MV-4-11 (cell line): ENCODE data around the gene EEPD1.
A peak's percentile ranks its signal among the peaks of the same experiment; 100 is the strongest.
"Not testable (repeated sequence)": the region's sequence is repeated elsewhere in the genome, so short reads cannot be mapped to it uniquely, and the experiment has no call there.

ENCODE experiments used
- DNase-seq: peaks from one replicate; lab custom pipeline; 2025; lab: John Stamatoyannopoulos, UW

Gene EEPD1

GRCh38 chr7:36258510-36259259 is 105.6 kb downstream of the EEPD1 start:
- DNase-seq: not testable (repeated sequence)

- no peak for DNase-seq
Measured at GRCh38 chr7:36260481-36260880, 107.4 kb downstream of the EEPD1 start.

- DNase-seq: peak; percentile 68
Measured at GRCh38 chr7:36261019-36261754, 108.1 kb downstream of the EEPD1 start.

DNA sequence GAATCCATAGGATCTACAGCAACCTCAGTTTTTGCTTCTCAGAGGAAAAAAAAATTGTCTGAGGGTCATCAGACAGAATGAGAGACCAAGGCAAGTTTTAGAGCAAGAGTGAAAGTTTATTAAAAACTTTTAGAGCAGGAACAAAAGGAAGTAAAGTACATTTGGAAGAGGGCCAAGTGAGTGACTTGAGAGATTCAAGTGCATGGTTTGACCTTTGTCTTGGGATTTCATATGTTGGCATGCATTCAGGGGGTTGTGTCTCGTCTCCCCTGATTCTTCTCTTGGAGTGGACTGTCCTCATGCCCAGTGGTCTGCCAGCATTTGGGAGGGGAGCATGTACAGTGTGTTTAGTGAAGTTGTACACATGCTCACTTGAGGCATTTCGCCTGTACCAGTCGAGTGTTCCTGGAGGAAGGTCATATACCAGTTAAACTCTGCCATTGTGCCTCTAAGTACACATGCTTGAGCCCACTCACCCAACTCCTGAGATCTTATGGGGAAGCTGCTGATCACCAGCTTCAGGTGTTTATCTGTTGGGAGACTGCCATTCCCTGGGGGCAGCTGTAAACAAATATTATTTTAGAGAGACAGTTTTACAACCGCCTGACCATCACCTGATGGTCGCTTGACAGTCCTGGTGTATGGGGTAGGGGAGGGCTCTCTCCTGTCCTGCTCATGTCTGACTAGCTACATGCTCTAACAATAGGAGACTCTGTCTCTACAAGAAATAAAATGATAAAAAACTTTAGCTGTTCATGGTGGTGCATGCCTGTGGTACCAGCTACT is 109.4 kb downstream of the EEPD1 start:
- peak; percentile 25 for DNase-seq

DNA sequence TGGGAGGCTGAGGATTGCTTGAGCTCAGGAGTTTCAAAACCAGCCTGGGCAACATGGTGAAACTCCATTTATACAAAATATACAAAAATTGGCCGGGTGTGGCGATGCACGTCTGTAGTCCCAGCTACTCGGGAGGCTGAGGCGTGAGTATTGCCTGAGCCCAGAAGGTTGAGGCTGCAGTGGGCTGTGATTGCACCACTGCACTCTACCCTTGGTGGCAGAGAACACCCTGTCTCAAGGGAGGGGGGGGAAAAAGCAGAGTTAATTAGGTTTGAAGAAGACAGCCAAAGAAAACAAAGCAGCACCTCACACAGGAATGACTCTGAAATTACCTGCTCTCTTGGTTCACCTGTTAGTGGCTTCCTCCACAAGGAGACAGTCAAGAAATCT is 110.0 kb downstream of the EEPD1 start:
- no peak for DNase-seq

DNA sequence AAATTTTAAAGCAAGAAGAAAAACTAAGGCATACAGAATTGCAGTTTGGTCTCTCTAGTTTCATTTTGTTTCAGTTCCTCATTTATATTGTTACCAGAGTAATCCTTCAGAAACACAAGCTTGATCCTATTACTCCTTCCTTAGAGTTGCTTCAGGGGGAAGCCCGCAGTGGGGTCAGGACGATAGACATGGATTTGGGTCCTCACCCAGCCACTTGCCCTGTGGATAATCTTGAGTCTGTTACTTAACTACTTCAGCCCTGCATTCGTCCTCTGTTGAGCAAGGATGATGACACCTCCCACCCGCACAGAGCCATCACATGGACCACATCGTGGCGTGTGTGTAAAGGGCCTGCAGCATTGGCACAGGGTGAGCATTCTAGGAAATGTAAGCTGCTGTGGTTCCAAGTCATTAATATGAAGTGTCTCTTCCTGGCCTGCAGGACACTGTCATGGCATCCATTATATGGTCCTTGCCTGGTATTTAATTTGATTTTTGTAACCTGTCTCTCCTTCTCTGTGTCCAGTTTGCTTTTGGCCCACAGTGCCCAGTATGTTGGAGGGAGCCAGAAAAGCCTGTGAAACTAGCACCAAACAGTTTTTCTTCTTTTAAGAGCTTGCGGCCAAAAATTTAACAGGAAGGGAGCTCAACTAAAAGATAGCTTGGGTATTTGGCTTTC is 111.2 kb downstream of the EEPD1 start:
- peak; percentile 99 for DNase-seq

DNA sequence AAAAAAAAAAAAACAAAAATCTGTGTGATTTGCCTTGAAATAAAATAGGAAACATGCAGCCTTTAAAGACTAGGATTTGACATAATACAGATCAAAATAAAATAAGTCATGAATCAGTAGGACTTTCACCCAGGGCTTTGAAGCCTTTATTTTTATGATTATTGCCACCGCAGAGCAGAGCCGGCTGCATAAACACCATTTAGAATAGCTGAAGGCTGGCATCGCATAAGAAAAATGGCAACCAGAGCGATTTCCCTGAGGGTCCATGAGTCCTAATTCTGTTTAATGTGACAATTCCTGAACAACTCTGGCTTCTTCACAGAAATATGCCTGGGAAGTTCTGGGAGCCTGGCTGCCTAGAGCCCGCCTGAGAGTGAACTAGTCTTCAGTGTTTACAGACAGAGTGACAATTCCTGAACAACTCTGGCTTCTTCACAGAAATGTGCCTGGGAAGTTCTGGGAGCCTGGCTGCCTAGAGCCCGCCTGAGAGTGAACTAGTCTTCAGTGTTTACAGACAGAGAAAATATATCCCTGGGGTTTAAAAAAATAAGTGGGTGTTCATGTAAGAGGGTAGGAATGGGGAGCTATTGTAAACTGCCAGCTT is 112.0 kb downstream of the EEPD1 start:
- DNase-seq: no peak

- DNase-seq: peak; percentile 82
Measured at GRCh38 chr7:36265680-36266079, 112.6 kb downstream of the EEPD1 start.

GRCh38 chr7:36266190-36266589 is 113.1 kb downstream of the EEPD1 start:
- no peak for DNase-seq

DNA sequence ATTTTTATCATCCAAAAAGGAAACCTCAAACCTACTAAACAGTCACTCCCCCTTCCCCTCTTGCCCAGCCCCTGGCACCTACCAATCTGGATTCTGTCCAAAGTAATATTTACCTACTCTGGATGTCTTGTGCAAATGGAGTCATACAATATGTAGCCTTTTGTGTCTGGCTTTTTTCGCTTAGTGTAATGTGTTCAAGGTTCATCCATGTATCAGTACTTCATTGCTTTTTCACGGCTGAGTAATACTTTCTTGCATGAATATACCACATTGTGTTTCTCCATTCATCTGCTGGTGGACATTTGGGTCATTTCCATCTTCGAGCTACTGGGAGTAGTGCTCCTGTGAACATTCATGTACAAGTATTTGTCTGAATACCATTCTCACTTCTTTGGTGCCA is 113.6 kb downstream of the EEPD1 start:
- no peak for DNase-seq

- DNase-seq: no peak
Measured at GRCh38 chr7:36272211-36272566, 119.1 kb downstream of the EEPD1 start.

GRCh38 chr7:36272567-36273269 is 119.7 kb downstream of the EEPD1 start:
- DNase-seq: peak; percentile 37

DNA sequence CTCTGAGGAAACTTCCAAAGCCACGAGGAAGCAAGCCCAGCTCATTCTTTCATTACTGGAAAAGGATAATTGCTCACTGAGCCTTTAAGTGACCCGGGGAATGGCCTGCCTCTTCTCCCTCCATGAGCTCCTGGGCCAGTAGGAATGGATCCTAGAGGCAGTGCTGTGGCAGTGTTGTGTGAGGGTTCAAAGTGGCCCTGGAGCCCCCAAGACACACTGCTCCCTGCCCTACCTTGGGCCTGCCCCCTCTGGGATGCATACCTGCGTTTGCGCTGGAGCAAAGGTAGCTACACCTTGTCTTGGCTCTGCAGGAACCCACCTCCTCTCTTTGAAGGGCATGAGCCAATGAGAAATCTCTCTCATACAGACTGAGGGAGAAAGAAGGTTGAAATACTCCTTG is 120.8 kb downstream of the EEPD1 start:
- DNase-seq: no peak

GRCh38 chr7:36275735-36276284 is 122.8 kb downstream of the EEPD1 start:
- DNase-seq: no peak

DNA sequence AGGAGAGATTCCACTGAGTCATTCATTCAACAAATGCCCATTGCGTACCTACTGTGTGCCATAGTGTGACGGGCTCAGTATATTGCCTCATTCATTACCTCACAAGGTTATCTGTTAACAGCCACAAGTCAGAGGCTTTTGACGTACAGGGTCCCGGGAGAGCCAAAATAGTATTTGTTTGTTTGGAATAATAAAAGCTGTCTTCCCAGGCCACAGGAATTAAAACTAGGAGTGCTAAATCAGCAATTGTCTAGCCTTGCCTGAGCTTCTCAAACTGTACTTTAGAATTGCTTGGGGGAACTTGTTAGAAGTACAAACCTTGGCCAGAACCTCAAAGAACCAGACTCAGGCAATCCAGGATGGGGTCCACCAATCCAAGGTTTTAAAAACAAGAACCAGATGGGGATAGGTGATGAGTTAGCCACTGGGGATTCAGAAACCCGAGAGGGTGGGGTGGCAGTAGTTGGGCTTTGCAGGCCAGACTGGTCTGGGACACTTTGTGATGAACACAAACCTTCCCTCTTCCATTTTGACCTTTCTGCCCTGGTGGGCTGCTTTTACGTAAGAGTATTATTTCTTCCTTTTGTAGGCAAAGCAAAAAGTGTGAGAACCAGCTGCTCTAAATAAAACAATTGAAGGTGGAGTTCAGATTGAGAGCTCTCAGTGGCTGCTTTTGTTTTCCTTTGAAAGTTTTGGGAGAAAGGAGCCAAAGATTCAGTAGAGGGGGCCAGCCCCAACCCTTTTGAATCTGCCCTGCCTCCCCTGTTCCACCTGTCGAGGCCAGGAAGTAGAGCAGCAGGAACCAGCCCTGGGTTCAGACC is 123.6 kb downstream of the EEPD1 start:
- no peak for DNase-seq

- DNase-seq: no peak
Measured at GRCh38 chr7:36277249-36277542, 124.1 kb downstream of the EEPD1 start.

- DNase-seq: no peak
Measured at GRCh38 chr7:36278069-36278619, 125.1 kb downstream of the EEPD1 start.

- DNase-seq: no peak
Measured at GRCh38 chr7:36278620-36279172, 125.6 kb downstream of the EEPD1 start.

DNA sequence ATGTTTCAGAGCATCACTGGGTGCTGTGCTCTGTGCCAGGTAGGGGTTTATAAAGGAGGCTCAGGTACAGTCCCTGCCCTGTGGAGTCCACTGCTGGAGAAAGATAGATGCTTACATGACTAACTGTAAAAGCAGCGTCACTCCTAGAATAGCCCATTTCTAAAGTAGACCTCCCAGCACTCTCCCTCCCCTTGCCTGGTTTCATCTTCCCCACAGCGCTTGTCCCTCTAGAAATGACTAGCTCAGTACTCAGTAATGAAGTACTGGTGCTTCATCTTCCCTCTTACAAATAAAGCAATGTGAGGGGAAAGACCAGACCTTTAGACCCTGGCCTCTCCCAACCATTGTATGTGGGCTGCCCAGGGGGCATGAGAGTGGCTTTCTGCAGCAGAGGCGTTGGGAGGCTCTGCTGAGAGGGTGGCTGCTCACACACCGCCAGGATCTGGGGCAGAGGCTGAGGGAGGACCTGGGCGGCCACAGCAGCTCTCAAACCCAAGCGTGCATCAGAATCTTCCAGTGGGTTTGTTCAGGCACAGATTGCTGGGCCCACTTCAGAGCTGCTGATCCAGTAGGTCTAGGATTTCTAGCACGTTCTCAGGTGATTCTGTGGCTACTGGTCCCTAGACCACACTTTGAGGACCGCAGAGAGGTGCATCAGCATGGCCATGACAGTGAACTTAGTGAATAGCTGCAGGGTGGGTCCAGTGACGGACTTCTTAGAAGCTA is 126.3 kb downstream of the EEPD1 start:
- no peak for DNase-seq
